Activated CD8-positive, alpha-beta memory T cell treated with anti-CD3 and anti-CD28 coated beads, Interleukin-2, amount 50 U/mL, for 24 hours (primary cell): ENCODE data around the gene IFT27.

Experiments used
- DNase-seq: peaks from one replicate; pipeline ENCODE4 v3.0.0-alpha.2; 2020; ENCODE audit errors: extremely low read depth

The IFT27 gene

GRCh38 chr22:36796552-36797175 lies 20.7 kb upstream of the IFT27 start:
- no peak for DNase-seq

- no peak for DNase-seq
Observed at GRCh38 chr22:36795633-36796032, 19.7 kb upstream of the IFT27 start.

GRCh38 chr22:36790648-36791047 lies 14.7 kb upstream of the IFT27 start:
- no peak for DNase-seq

GRCh38 chr22:36787204-36787988 lies 11.5 kb upstream of the IFT27 start:
- no peak for DNase-seq

GRCh38 chr22:36783743-36784142 lies 7.8 kb upstream of the IFT27 start:
- DNase-seq, result no peak

- peak; percentile 64 for DNase-seq
Observed at GRCh38 chr22:36781656-36782627, 6.0 kb upstream of the IFT27 start.

- DNase-seq, result no peak
Observed at GRCh38 chr22:36778020-36778419, 2.1 kb upstream of the IFT27 start.

GRCh38 chr22:36776722-36777121 lies 803 bp upstream of the IFT27 start:
- no peak for DNase-seq

GRCh38 chr22:36775586-36775963 lies 344 bp downstream of the IFT27 start:
- DNase-seq, result no peak

- no peak for DNase-seq
Observed at GRCh38 chr22:36773935-36774334, 2.0 kb downstream of the IFT27 start.

GRCh38 chr22:36772451-36772850 lies 3.5 kb downstream of the IFT27 start:
- no peak for DNase-seq

GRCh38 chr22:36771356-36772063 lies 4.4 kb downstream of the IFT27 start:
- DNase-seq, result no peak

- no peak for DNase-seq
Observed at GRCh38 chr22:36770513-36771231, 5.2 kb downstream of the IFT27 start.

- DNase-seq, result no peak
Observed at GRCh38 chr22:36769541-36770512, 6.1 kb downstream of the IFT27 start.

GRCh38 chr22:36768616-36769015 lies 7.3 kb downstream of the IFT27 start:
- DNase-seq, result no peak

- DNase-seq, result no peak
Observed at GRCh38 chr22:36768141-36768540, 7.8 kb downstream of the IFT27 start.

GRCh38 chr22:36767035-36767775 lies 8.7 kb downstream of the IFT27 start:
- no peak for DNase-seq

- no peak for DNase-seq
Observed at GRCh38 chr22:36765943-36766450, 9.9 kb downstream of the IFT27 start.
